GM11168 (cell line): ENCODE results near the gene FAF1.
"Not testable (repeated sequence)": the region's sequence is repeated elsewhere in the genome, so short reads cannot be mapped to it uniquely, and the experiment has no call there.

ENCODE experiments used
- in situ Hi-C: fragments of 300-500 bp; cut with MboI; formaldehyde crosslinking; loops from one replicate; pipeline ENCODE4 v1.12.0; 2022; ENCODE audit warnings: low sequenced_read_pairs; ENCODE audit not compliant: unreplicated experiment

Gene FAF1

GRCh38 chr1:50959913-50960844 lies at the start of gene FAF1:
FAF1 (minus strand) TSS chr1:50960267; CDS start chr1:50959811, 456 bp downstream.
- in situ Hi-C loops: loop anchor here (25.0 kb wide), 1 partner anchor 227 kb away; no protein-coding TSS in a partner anchor

GRCh38 chr1:51009381-51009780 lies 49.3 kb upstream of the FAF1 start:
- in situ Hi-C loops: no loop called here

GRCh38 chr1:51005549-51005948 lies 45.5 kb upstream of the FAF1 start:
- in situ Hi-C loops: not testable (repeated sequence)

- in situ Hi-C loops: no loop called here
Observed at GRCh38 chr1:51002516-51002915, 42.4 kb upstream of the FAF1 start.

- in situ Hi-C loops: no loop called here
Observed at GRCh38 chr1:51000651-51001050, 40.6 kb upstream of the FAF1 start.

- in situ Hi-C loops: no loop called here
Observed at GRCh38 chr1:51000160-51000559, 40.1 kb upstream of the FAF1 start.

GRCh38 chr1:50999375-50999774 lies 39.3 kb upstream of the FAF1 start:
- in situ Hi-C loops: not testable (repeated sequence)

- in situ Hi-C loops: no loop called here
Observed at GRCh38 chr1:50996083-50996482, 36.0 kb upstream of the FAF1 start.

GRCh38 chr1:50995651-50996050 lies 35.6 kb upstream of the FAF1 start:
- in situ Hi-C loops: no loop called here

- in situ Hi-C loops: no loop called here
Observed at GRCh38 chr1:50994997-50995396, 34.9 kb upstream of the FAF1 start.

- in situ Hi-C loops: no loop called here
Observed at GRCh38 chr1:50993645-50994044, 33.6 kb upstream of the FAF1 start.

GRCh38 chr1:50992532-50993318 lies 32.7 kb upstream of the FAF1 start:
- in situ Hi-C loops: no loop called here

GRCh38 chr1:50989694-50990093 lies 29.6 kb upstream of the FAF1 start:
- in situ Hi-C loops: no loop called here

- in situ Hi-C loops: no loop called here
Observed at GRCh38 chr1:50986653-50987052, 26.6 kb upstream of the FAF1 start.

- in situ Hi-C loops: no loop called here
Observed at GRCh38 chr1:50985094-50985493, 25.0 kb upstream of the FAF1 start.

- in situ Hi-C loops: no loop called here
Observed at GRCh38 chr1:50983219-50983802, 23.2 kb upstream of the FAF1 start.

GRCh38 chr1:50982611-50983010 lies 22.5 kb upstream of the FAF1 start:
- in situ Hi-C loops: no loop called here

GRCh38 chr1:50981741-50982140 lies 21.7 kb upstream of the FAF1 start:
- in situ Hi-C loops: no loop called here

- in situ Hi-C loops: no loop called here
Observed at GRCh38 chr1:50980505-50980904, 20.4 kb upstream of the FAF1 start.

GRCh38 chr1:50979937-50980336 lies 19.9 kb upstream of the FAF1 start:
- in situ Hi-C loops: no loop called here
